Activated CD4-positive, CD25-positive, alpha-beta regulatory T cell treated with anti-CD3 and anti-CD28 coated beads, Interleukin-2, amount 50 U/mL, for 72 hours (primary cell): ENCODE results near the gene DNAH3.
"Not testable (repeated sequence)": the region's sequence is repeated elsewhere in the genome, so short reads cannot be mapped to it uniquely, and the experiment has no call there.

Experiments
- DNase-seq: peaks from one replicate; pipeline ENCODE4 v3.0.0; 2021

DNAH3 gene

DNA sequence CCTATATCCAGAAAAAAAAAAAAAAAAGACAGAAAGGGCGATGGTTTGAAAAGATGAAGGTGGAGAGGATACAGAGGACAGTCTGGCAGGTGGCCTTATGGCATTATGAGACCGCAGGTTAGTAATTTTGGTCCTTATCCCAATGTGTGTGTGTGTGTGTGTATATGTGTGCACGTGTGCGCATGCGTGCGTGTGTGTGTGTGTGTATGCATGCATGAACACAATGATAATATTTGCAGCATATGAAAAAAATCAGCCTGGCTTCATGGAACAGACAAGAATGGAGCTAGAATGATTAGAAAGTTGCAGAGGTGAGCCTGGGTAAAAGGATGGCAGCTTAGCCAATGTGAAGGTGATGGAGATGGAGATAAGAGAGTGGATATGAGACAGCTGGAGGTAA is 166.6 kb downstream of the DNAH3 start:
- no peak for DNase-seq

GRCh38 chr16:20976576-20976975 is 174.1 kb downstream of the DNAH3 start:
- no peak for DNase-seq

DNA sequence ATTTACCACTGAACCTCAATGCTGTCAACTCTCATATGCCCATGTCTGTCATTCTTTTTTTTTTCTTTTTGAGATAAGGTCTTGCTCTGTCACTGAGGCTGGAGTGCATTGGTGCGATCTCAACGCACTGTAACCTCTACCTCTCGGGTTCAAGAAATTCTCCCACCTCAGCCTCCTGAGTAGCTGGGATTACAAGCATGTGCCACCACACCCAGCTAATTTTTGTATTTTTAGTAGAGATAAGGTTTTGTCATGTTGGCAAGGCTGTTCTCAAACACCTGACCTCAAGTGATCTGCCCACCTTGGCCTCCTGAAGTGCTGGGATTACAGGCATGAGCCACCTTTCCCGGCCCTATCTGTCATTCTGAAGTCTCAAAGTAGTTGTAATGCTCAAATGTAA is 177.4 kb downstream of the DNAH3 start:
- not testable (repeated sequence) for DNase-seq

GRCh38 chr16:20971401-20971800 is 179.2 kb downstream of the DNAH3 start:
- DNase-seq: no peak

DNA sequence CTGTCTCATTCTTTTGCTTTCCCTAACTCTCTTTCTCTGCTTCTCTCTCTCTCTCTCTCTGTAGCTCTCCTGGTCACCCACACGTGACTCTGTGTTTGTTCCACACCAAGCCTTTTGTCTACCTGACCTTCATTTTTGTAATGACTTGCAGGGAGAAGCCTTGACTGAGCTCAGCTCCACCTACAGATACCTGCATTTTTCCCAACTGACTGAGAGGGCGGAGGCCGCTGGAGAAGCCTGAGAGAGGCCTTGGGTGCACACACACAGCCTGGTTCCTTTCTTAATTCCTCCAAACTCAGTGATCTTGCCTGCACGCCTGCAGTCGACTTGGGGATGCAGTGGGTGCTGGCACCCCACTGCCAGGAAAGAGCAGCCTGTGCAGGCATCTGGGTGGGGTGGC is 181.3 kb downstream of the DNAH3 start:
- DNase-seq: no peak

- DNase-seq: no peak
Observed at GRCh38 chr16:20968765-20969164, 181.9 kb downstream of the DNAH3 start.

DNA sequence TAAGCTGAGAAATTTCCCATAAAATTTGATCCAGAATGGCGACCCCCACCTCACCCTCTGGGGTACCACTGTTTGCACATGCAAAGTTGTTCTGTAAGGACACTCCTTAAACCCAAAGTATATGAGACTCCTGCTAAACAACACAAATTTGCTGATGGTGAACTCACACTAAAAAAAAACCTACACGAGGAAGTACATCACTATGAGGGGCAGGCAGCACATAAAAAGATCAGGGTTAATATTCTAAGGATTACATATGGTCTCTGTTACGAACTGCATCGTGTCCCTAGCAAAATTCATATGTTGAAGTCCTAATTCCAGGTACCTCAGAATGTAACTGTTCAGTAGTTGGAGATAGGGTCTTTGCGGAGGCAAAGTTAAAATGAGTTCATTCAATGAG is 189.7 kb downstream of the DNAH3 start:
- DNase-seq: no peak

DNA sequence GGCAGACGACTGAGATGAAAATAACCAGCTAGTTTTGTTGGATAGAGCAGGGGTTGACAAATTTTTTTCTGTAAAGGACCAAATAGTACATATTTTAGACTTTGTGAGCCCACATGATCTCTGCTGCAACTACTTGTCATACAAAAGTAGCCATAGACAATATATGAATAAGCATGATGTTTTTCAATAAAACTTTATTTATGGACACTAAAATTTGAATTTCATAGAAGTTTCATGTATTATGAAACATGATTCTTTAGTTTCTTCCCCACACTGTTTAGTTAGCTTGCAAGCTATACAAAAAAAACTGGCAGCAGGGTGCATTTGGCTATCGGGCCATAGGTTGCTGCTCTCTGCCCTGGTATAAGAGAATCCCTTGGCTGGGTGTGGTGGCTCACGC is 193.5 kb downstream of the DNAH3 start:
- no peak for DNase-seq

GRCh38 chr16:20956319-20956718 is 194.3 kb downstream of the DNAH3 start:
- no peak for DNase-seq

DNA sequence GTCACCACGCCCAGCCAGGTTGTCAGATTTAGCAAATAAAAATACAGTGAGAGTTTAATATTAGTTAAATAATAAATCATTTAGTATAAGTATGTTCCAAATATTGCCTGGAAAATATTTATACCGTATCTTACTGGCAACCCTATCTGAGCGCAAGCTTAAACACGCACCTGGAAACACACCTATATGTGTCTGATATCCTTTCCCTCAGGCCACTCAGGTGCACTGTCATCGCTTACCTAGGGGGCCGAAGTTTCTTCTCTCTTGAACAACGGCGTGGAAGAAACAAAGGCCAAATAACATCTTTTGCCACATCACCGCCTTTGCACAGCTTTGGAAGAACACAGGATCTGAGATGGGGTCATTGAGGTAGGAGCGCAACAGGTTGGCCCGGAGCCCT is 196.1 kb downstream of the DNAH3 start:
- no peak for DNase-seq

- DNase-seq: no peak
Observed at GRCh38 chr16:20952139-20952920, 198.3 kb downstream of the DNAH3 start.

- DNase-seq: no peak
Observed at GRCh38 chr16:20950294-20950693, 200.4 kb downstream of the DNAH3 start.

DNA sequence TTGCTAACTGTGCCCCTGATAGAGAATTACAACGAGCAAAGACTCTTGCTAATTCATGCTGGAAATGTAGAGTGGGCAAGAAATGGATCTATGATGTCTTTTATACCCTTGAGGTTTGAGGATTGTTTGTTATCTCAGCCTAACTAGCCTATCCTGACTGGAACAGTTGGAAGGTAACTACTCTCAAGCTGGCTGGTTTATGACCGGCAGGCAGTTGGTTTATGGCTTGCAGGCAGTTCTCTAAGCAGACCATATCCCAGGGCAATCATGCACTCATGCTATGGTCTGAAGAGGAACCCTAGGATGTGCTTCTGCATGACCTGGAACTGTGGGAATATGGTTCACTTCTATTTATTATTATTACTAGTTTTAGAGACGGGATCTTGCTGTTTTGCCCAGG is 201.0 kb downstream of the DNAH3 start:
- no peak for DNase-seq

- no peak for DNase-seq
Observed at GRCh38 chr16:20948444-20948843, 202.2 kb downstream of the DNAH3 start.

DNA sequence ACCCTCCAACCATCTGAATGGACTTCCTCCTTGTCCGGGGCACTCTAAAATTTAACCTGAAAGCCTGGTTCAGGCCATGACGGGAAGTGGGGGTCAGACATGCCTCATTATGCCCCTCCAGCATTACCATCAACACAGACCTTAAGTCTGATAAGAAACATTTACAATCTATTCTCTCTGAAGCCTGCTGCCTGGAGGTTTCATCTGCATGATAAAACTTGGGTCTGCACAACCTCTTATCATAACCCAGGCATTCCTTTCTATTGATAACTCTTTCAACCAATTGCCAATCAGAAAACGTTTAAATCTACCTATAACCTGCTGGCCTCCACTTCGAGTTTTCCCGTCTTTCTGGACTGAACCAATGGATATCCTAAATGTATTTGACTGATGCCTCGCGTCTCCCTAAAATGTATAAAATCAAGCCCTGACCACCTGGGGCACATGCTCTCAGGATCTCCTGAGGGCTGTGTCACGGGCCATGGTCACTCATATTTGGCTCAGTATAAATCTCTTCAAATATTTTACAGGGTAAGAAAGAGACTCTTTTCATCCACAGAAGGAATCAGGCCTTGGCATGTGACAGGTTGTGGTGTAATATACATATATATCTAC is 204.5 kb downstream of the DNAH3 start:
- no peak for DNase-seq

- DNase-seq: not testable (repeated sequence)
Observed at GRCh38 chr16:20945575-20945875, 205.1 kb downstream of the DNAH3 start.

DNA sequence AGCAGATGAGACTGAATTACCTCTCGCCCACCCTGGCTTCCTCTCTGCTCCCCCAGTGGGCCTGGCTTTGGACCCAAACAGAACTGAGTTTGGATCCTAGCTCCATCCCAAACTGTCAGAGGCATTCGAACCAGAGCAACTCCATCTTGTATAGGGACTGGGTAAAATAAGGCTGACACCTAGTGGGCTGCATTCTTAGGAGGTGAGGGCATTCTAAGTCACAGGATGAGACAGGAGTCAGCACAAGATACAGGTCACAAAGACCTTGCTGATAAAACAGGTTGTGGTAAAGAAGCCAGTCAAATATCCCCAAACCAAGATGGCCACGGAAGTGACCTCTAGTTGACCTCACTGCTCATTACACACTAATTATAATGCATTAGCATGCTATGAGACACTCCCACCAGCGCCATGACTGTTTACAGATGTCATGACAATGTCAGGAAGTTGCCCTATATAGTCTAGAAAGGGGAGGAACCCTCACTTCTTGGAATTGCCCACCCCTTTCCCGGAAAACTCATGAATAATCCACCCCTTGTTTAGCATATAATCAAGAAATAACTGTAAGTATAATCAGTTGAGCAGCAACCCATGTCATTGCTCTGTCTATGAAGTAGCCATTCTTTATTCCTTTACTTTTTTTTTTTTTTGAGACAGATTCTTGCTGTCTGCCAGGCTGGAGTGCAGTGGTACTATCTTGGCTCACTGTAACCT is 205.6 kb downstream of the DNAH3 start:
- DNase-seq: peak; percentile 61

DNA sequence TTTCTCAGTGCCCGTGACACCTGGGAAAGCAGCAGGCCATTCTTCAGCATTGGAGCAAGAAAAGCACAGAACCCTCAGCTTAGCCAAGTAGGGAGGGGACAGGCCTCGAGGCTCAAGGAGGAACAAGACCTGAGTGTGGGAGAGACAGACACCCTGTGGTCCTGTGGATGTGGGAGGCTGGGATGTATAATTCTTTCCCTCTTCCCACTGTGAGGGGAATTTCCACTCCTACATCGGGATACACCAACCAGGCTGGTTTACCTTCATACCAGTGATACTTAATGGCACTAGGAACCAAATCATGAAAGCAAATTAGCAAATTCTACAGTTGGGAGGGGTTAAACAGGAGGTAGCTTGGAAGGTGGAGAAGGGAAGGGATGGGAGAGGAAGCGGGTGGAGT is 208.4 kb downstream of the DNAH3 start:
- no peak for DNase-seq

DNA sequence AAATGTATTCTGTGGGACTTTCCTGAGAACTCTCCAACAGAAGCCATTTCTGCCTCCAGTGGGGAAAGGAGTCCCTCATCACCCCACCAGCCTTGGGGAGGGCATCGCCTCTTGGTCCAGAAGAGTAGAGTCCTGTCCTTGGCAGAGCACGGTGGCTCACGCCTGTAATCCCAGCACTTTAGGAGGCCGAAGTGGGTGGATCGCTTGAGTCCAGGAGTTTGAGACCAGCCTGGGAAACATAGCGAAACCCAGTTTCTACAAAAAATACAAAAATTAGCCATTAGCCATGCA is 209.1 kb downstream of the DNAH3 start:
- DNase-seq: no peak

GRCh38 chr16:20940871-20941635 is 209.6 kb downstream of the DNAH3 start:
- DNase-seq: no peak

- no peak for DNase-seq
Observed at GRCh38 chr16:20939611-20940010, 211.0 kb downstream of the DNAH3 start.

- DNase-seq: no peak
Observed at GRCh38 chr16:20938426-20938825, 212.2 kb downstream of the DNAH3 start.

GRCh38 chr16:20937736-20938135 is 212.9 kb downstream of the DNAH3 start:
- DNase-seq: no peak

GRCh38 chr16:20933589-20933988 is 217.1 kb downstream of the DNAH3 start:
- DNase-seq: no peak
